IPS DF 6.9 (cell line): ENCODE data around the gene MESP2.
"Not testable (repeated sequence)": the region's sequence is repeated elsewhere in the genome, so short reads cannot be mapped to it uniquely, and the experiment has no call there.

Experiments
- DNase-seq: peaks from one replicate; pipeline ENCODE4 v3.0.0-alpha.2; 2013; ENCODE audit warnings: low read depth, low spot score
- H3K27ac ChIP-seq: one replicate; pipeline ENCODE4 v1.5.1; 2013; ENCODE audit warnings: low read length, control low read depth
- H3K27me3 ChIP-seq: 2 replicates; pipeline ENCODE4 v1.6.1; 2013; ENCODE audit warnings: mild to moderate bottlenecking, low read length; ENCODE audit not compliant: control insufficient read depth, insufficient read depth
- H3K36me3 ChIP-seq: 2 replicates; pipeline ENCODE4 v1.6.1; 2013; ENCODE audit warnings: low read length; ENCODE audit not compliant: control insufficient read depth, insufficient read depth
- H3K4me1 ChIP-seq: 2 replicates; pipeline ENCODE4 v1.6.1; 2013; ENCODE audit warnings: low read length; ENCODE audit not compliant: control insufficient read depth, insufficient read depth
- H3K4me3 ChIP-seq: 2 replicates; pipeline ENCODE4 v1.5.1; 2013; ENCODE audit warnings: mild to moderate bottlenecking, low read length
- H3K9me3 ChIP-seq: 2 replicates; pipeline ENCODE4 v1.6.1; 2013; ENCODE audit warnings: low read length, inconsistent platforms; ENCODE audit not compliant: control insufficient read depth, insufficient read depth
- WGBS: extraction: QIAGEN DNeasy Blood & Tissue Kit; methylation state at CpG from one replicate; pipeline ENCODE4 v1.1.7; 2013; ENCODE audit warnings: mixed read lengths, missing lambda C conversion rate; ENCODE audit not compliant: insufficient read length, insufficient coverage; 5-methylcytosine and 5-hydroxymethylcytosine counted together

Gene MESP2

GRCh38 chr15:89780601-89781000 lies 4.5 kb downstream of the MESP2 start:
- Histone ChIP-seq H3K4me1 (peaks cover 9% of the 10 kb centered on the region), H3K27ac (no peak overlapping the region), H3K4me3 (no peak overlapping the region), H3K36me3 (no peaks in the 10 kb centered on the region), H3K27me3 (peaks cover 6% of the 10 kb centered on the region; the same call in 1 of the 2 replicates), H3K9me3 (no peaks in the 10 kb centered on the region)
- DNase-seq: no peak
- no CpG with 5 or more reads among the region's 6 CpGs for WGBS

GRCh38 chr15:89781055-89781454 lies 4.9 kb downstream of the MESP2 start:
- peaks cover 2% of the 10 kb centered on the region; the same call in 1 of the 2 replicates for H3K27me3 ChIP-seq
- no peaks in the 10 kb centered on the region for H3K36me3 ChIP-seq
- no peaks in the 10 kb centered on the region for H3K9me3 ChIP-seq
- H3K4me1 ChIP-seq: peaks cover 8% of the 10 kb centered on the region; the same call in 1 of the 2 replicates
- no peak overlapping the region for H3K27ac ChIP-seq
- no peak overlapping the region for H3K4me3 ChIP-seq
- DNase-seq: no peak
- no CpG with 5 or more reads among the region's 6 CpGs for WGBS

GRCh38 chr15:89781891-89782618 lies 5.9 kb downstream of the MESP2 start:
- H3K4me3 ChIP-seq: no peak overlapping the region
- peaks cover 8% of the 10 kb centered on the region; the same call in 1 of the 2 replicates for H3K4me1 ChIP-seq
- H3K27ac ChIP-seq: no peak overlapping the region
- peaks cover 1% of the 10 kb centered on the region; the same call in 1 of the 2 replicates for H3K27me3 ChIP-seq
- H3K36me3 ChIP-seq: no peaks in the 10 kb centered on the region
- no peak for DNase-seq
- H3K9me3 ChIP-seq: no peaks in the 10 kb centered on the region
- no CpG with 5 or more reads among the region's 15 CpGs for WGBS

GRCh38 chr15:89782619-89782950 lies 6.5 kb downstream of the MESP2 start:
- WGBS: no CpG with 5 or more reads among the region's 9 CpGs
- H3K36me3 ChIP-seq, H3K4me3 ChIP-seq, H3K27me3 ChIP-seq, DNase-seq, H3K27ac ChIP-seq, H3K9me3 ChIP-seq, H3K4me1 ChIP-seq: not testable (repeated sequence)

GRCh38 chr15:89783111-89783860 lies 7.2 kb downstream of the MESP2 start:
- WGBS: no CpG with 5 or more reads among the region's 14 CpGs
- Histone ChIP-seq H3K27ac (no peak overlapping the region), H3K27me3 (no peaks in the 10 kb centered on the region), H3K36me3 (no peaks in the 10 kb centered on the region), H3K9me3 (no peaks in the 10 kb centered on the region), H3K4me3 (no peak overlapping the region), H3K4me1 (peaks cover 8% of the 10 kb centered on the region; the same call in 1 of the 2 replicates)
- no peak for DNase-seq

GRCh38 chr15:89783861-89784685 lies 7.9 kb downstream of the MESP2 start:
- DNase-seq: no peak
- Histone ChIP-seq H3K27me3 (no peaks in the 10 kb centered on the region), H3K36me3 (no peaks in the 10 kb centered on the region), H3K4me3 (no peak overlapping the region), H3K4me1 (peaks cover 8% of the 10 kb centered on the region; the same call in 1 of the 2 replicates), H3K27ac (no peak overlapping the region), H3K9me3 (no peaks in the 10 kb centered on the region)
- no CpG with 5 or more reads among the region's 15 CpGs for WGBS

- Histone ChIP-seq H3K4me1 (peaks cover 8% of the 10 kb centered on the region; the same call in 1 of the 2 replicates), H3K9me3 (no peaks in the 10 kb centered on the region), H3K27ac (no peak overlapping the region), H3K4me3 (no peak overlapping the region), H3K27me3 (no peaks in the 10 kb centered on the region), H3K36me3 (no peaks in the 10 kb centered on the region)
- no CpG with 5 or more reads among the region's 7 CpGs for WGBS
- no peak for DNase-seq
These were observed 8.5 kb downstream of the MESP2 start for GRCh38 chr15:89784686-89784960.

GRCh38 chr15:89785064-89785773 lies 9.1 kb downstream of the MESP2 start:
- peaks cover 8% of the 10 kb centered on the region; the same call in 1 of the 2 replicates for H3K4me1 ChIP-seq
- H3K27ac ChIP-seq: no peak overlapping the region
- no peaks in the 10 kb centered on the region for H3K36me3 ChIP-seq
- no peaks in the 10 kb centered on the region for H3K9me3 ChIP-seq
- no peaks in the 10 kb centered on the region for H3K27me3 ChIP-seq
- no peak overlapping the region for H3K4me3 ChIP-seq
- no CpG with 5 or more reads among the region's 13 CpGs for WGBS
- DNase-seq: no peak

- H3K4me1 ChIP-seq: peaks cover 8% of the 10 kb centered on the region; the same call in 1 of the 2 replicates
- no peak overlapping the region for H3K4me3 ChIP-seq
- H3K36me3 ChIP-seq: no peaks in the 10 kb centered on the region
- no peaks in the 10 kb centered on the region for H3K9me3 ChIP-seq
- no peaks in the 10 kb centered on the region for H3K27me3 ChIP-seq
- DNase-seq: no peak
- no peak overlapping the region for H3K27ac ChIP-seq
These were observed 9.6 kb downstream of the MESP2 start for GRCh38 chr15:89785774-89786140.

- no peak overlapping the region for H3K4me3 ChIP-seq
- no peaks in the 10 kb centered on the region for H3K36me3 ChIP-seq
- H3K4me1 ChIP-seq: peaks cover 6% of the 10 kb centered on the region; the same call in 1 of the 2 replicates
- H3K9me3 ChIP-seq: no peaks in the 10 kb centered on the region
- H3K27ac ChIP-seq: no peak overlapping the region
- H3K27me3 ChIP-seq: no peaks in the 10 kb centered on the region
- no peak for DNase-seq
- WGBS: no CpG with 5 or more reads among the region's 3 CpGs
These were observed 11.8 kb downstream of the MESP2 start for GRCh38 chr15:89787944-89788343.
